IPS-20b (cell line): ENCODE measurements around the gene MEIS3.
A peak's percentile ranks its signal among the peaks of the same experiment; 100 is the strongest.
"Not testable (repeated sequence)": the region's sequence is repeated elsewhere in the genome, so short reads cannot be mapped to it uniquely, and the experiment has no call there.

Experiments
- H3K27ac ChIP-seq: one replicate; pipeline ENCODE4 v1.5.1; 2013; ENCODE audit warnings: low read length
- H3K27me3 ChIP-seq: 2 replicates; pipeline ENCODE4 v1.6.1; 2013; ENCODE audit warnings: mild to moderate bottlenecking, low read length, inconsistent platforms; ENCODE audit not compliant: insufficient read depth
- H3K36me3 ChIP-seq: 2 replicates; pipeline ENCODE4 v1.6.1; 2013; ENCODE audit warnings: low read depth, mild to moderate bottlenecking, inconsistent platforms, low read length, moderate library complexity; ENCODE audit not compliant: insufficient read depth
- H3K4me1 ChIP-seq: 2 replicates; pipeline ENCODE4 v1.6.1; 2013; ENCODE audit warnings: mild to moderate bottlenecking, control low read depth, inconsistent platforms, low read length, moderate library complexity; ENCODE audit not compliant: insufficient read depth
- H3K4me3 ChIP-seq: 2 replicates; pipeline ENCODE4 v1.5.1; 2013; ENCODE audit warnings: mild to moderate bottlenecking, low read length, inconsistent platforms
- H3K9ac ChIP-seq: 2 replicates; pipeline ENCODE4 v1.6.1; 2013; ENCODE audit warnings: low read depth, mild to moderate bottlenecking, inconsistent platforms, low read length, moderate library complexity
- H3K9me3 ChIP-seq: 2 replicates; pipeline ENCODE4 v1.6.1; 2013; ENCODE audit warnings: mild to moderate bottlenecking, low read depth, low read length, inconsistent platforms; ENCODE audit not compliant: insufficient read depth

The MEIS3 gene

GRCh38 chr19:47421844-47422395, 2.6 kb upstream of the MEIS3 start:
- Histone ChIP-seq H3K36me3 (no peaks in the 10 kb centered on the region), H3K4me3 (peak overlapping the region; percentile 66; the same call in 1 of the 2 replicates), H3K9ac (no peak overlapping the region), H3K9me3 (no peaks in the 10 kb centered on the region), H3K27me3 (peaks cover 79% of the 10 kb centered on the region), H3K4me1 (peaks cover 28% of the 10 kb centered on the region; the same call in 1 of the 2 replicates), H3K27ac (no peak overlapping the region)

DNA sequence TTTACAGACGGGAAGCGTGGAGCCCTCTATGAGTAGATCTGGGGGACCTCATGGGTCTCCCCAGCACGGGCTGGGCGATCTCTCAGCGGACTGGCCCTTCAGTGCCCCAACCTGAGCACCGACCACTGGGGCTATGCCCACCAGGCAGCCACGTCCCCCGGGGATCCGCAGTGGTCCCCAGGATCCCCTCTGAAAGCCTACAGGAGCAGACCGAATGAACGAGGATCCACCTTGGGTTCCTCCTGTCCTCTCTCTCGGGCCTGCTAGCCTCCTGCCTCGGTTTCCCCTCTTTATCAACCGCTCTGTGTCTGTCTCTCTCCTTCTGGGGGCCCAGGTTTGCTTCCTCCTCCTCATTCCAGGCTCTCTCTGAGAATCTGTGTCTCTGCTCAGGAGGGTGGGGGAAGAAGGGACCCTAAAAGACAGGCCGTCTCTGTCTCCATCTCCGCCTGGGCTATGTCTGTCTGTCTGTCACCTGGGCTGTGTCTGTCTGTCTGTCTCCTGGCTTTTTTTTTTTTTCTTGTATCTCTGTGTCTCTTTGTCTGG, 2.0 kb upstream of the MEIS3 start:
- Histone ChIP-seq H3K27me3 (peaks cover 80% of the 10 kb centered on the region), H3K9me3 (no peaks in the 10 kb centered on the region), H3K9ac (peak overlapping the region; percentile 24; the same call in 1 of the 2 replicates), H3K27ac (no peak overlapping the region), H3K36me3 (no peaks in the 10 kb centered on the region), H3K4me1 (peaks cover 28% of the 10 kb centered on the region; the same call in 1 of the 2 replicates), H3K4me3 (peak overlapping the region; percentile 66; the same call in 1 of the 2 replicates)

GRCh38 chr19:47419789-47420188, 462 bp upstream of the MEIS3 start:
- Histone ChIP-seq H3K9ac (no peak overlapping the region), H3K4me3 (peak overlapping the region; percentile 66; the same call in 1 of the 2 replicates), H3K27me3 (peaks cover 84% of the 10 kb centered on the region), H3K27ac (no peak overlapping the region), H3K4me1 (peaks cover 28% of the 10 kb centered on the region; the same call in 1 of the 2 replicates), H3K36me3 (no peaks in the 10 kb centered on the region), H3K9me3 (no peaks in the 10 kb centered on the region)

- H3K27me3 ChIP-seq: peaks cover 80% of the 10 kb centered on the region
- H3K27ac ChIP-seq: no peak overlapping the region
- no peaks in the 10 kb centered on the region for H3K9me3 ChIP-seq
- H3K36me3 ChIP-seq: peaks cover 6% of the 10 kb centered on the region; the same call in 1 of the 2 replicates
- H3K9ac ChIP-seq: peak overlapping the region; percentile 53
- H3K4me3 ChIP-seq: peak overlapping the region; percentile 66
- peaks cover 28% of the 10 kb centered on the region; the same call in 1 of the 2 replicates for H3K4me1 ChIP-seq
Measured at GRCh38 chr19:47418692-47419029, 666 bp downstream of the MEIS3 start.

DNA sequence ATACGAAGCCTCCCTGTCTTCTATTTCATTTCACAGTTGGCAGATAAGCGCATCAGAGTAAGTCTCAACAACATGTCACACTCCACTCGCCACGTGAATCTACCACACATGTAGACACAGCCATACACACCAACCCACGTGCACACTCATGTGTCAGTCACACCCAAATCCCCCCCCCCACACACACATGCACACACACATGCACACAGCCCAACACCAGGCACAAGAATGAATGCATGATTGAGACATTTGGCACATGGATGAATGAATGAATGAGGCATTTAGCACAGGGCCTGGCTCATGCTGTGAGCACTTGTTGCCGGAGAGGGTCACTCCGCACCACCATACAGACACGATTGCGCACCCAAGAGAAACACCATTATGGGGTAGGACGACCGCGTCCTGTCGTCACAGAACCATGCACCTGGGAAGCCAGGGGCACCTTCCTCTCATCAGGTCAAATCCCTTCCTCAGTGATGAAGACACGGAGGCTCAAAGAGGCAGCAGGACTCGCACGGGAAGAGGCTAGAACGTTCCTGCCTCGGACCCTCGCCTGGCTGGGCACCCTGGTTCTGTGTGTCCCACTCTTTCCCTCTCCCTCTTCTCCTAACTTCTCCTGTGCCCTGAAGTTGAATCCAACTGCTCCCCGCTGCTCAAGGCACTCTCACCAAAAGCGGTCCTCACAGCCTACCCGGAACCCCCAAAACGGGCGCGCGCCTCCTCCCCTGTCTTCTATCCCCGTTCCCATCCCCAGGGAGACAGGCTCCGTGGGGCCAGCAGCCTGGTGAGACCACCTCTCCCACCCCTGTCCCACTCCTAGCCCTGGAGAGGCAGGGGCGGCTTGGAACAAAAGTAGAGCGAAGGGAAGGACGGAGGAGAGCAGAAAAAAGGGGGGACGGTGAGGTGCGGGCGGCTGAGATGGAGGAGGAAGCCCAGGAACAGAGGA, 1.3 kb downstream of the MEIS3 start:
- Histone ChIP-seq H3K27me3 (peaks cover 74% of the 10 kb centered on the region), H3K27ac (no peak overlapping the region), H3K9me3 (no peaks in the 10 kb centered on the region), H3K9ac (peak overlapping the region; percentile 53), H3K4me3 (peak overlapping the region; percentile 66), H3K36me3 (peaks cover 6% of the 10 kb centered on the region; the same call in 1 of the 2 replicates), H3K4me1 (peaks cover 28% of the 10 kb centered on the region; the same call in 1 of the 2 replicates)

DNA sequence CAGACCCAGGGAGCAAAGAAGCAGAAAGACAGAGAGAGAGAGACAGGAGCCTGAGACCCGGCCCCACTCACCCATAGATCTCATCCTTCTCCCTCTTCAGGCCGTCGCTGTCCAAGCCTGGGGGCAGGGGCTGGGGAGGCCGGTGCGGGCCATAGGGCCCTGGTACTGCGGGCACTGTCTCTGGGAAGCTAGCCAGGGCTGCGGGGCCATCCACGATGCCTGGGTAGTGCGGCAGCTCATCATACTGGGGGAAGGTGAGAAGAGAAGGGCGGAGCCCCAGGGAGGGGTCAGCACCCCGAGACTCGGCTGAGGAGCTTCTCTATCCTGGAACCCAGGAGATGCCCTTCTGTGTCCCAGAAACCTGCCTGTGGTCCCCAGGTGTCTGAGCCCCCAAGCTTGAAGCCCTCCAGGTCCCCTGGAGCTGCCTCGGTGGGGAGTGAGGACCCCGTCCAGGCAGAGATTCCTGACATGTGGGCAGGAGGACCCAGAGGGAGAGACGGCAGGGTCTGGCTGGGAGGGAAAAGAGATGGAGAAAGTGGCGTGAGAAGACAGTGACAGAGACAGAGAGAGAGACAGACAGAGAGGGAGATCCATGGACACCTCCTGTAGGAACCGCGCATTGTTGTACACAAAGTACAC, 2.1 kb downstream of the MEIS3 start:
- Histone ChIP-seq H3K4me1 (peaks cover 25% of the 10 kb centered on the region; the same call in 1 of the 2 replicates), H3K9me3 (no peaks in the 10 kb centered on the region), H3K4me3 (peak overlapping the region; percentile 66), H3K36me3 (peaks cover 6% of the 10 kb centered on the region; the same call in 1 of the 2 replicates), H3K27me3 (peaks cover 66% of the 10 kb centered on the region), H3K27ac (no peak overlapping the region), H3K9ac (no peak overlapping the region)

DNA sequence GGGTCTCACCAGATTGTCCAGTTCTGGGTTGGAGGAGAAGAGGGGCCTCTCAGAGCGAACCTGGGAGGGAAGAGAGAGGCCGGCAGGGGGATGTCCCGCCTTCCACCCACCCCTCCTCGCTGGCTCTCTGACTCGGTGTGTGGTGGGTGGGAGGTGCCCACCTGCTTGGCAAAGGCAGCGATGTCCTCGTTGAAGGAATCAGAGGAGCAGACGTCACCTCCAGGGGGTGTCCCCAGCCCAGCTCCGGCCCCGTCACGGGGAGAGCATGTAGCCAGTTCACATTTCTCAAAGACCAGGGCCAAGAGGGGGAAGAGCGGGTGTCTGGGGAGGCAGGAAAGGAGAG, 2.7 kb downstream of the MEIS3 start:
- H3K36me3 ChIP-seq: peaks cover 6% of the 10 kb centered on the region; the same call in 1 of the 2 replicates
- peaks cover 60% of the 10 kb centered on the region for H3K27me3 ChIP-seq
- H3K4me1 ChIP-seq: peaks cover 22% of the 10 kb centered on the region; the same call in 1 of the 2 replicates
- no peak overlapping the region for H3K27ac ChIP-seq
- H3K9me3 ChIP-seq: no peaks in the 10 kb centered on the region
- H3K4me3 ChIP-seq: peak overlapping the region; percentile 66; the same call in 1 of the 2 replicates
- H3K9ac ChIP-seq: no peak overlapping the region

DNA sequence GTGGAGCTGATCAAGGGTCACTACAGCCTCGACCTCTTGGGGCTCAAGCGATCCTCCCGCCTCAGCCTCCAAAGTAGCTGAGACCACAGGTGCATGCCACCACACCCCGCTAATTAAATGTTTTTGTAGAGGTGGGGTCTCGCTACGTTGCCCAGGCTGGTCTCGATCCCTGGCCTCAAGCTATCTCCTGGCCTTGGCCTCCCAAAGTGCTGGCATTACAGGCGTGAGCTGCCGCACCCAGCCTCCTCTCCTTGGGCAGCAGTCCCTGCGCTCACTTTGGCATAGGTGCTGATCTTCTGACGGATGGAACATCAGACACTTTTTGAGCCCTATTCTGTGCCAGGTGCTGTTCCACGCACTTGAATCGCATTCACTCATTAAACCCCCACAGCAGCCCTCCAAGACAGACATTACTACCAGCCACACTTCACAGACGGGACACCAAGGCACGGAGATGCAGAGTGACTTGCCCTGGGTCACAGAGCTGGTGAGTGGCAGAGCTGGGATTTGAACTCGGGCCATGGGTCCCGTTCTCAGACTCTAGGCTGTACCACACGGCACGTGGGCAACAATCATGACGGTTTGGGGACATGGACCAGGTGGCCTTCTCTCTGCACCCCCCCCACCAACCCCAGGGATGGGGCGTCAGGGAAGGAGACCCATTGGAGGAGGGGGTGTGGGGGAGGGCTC, 3.2 kb downstream of the MEIS3 start:
- Histone ChIP-seq H3K9ac (no peak overlapping the region), H3K4me3 (no peak overlapping the region), H3K27ac (no peak overlapping the region), H3K36me3 (peaks cover 6% of the 10 kb centered on the region; the same call in 1 of the 2 replicates), H3K27me3 (peaks cover 54% of the 10 kb centered on the region), H3K9me3 (no peaks in the 10 kb centered on the region), H3K4me1 (peaks cover 17% of the 10 kb centered on the region; the same call in 1 of the 2 replicates)

GRCh38 chr19:47414469-47414868, 4.9 kb downstream of the MEIS3 start:
- Histone ChIP-seq H3K27ac (no peak overlapping the region), H3K27me3 (peaks cover 38% of the 10 kb centered on the region), H3K4me3 (no peak overlapping the region), H3K4me1 (peaks cover 11% of the 10 kb centered on the region; the same call in 1 of the 2 replicates), H3K9me3 (no peaks in the 10 kb centered on the region), H3K9ac (no peak overlapping the region), H3K36me3 (peaks cover 6% of the 10 kb centered on the region; the same call in 1 of the 2 replicates)

GRCh38 chr19:47413941-47414340, 5.4 kb downstream of the MEIS3 start:
- H3K27me3 ChIP-seq: peaks cover 35% of the 10 kb centered on the region
- no peak overlapping the region for H3K27ac ChIP-seq
- H3K36me3 ChIP-seq: peaks cover 6% of the 10 kb centered on the region; the same call in 1 of the 2 replicates
- H3K4me1 ChIP-seq: peaks cover 11% of the 10 kb centered on the region; the same call in 1 of the 2 replicates
- H3K9me3 ChIP-seq: no peaks in the 10 kb centered on the region
- no peak overlapping the region for H3K4me3 ChIP-seq
- H3K9ac ChIP-seq: no peak overlapping the region

DNA sequence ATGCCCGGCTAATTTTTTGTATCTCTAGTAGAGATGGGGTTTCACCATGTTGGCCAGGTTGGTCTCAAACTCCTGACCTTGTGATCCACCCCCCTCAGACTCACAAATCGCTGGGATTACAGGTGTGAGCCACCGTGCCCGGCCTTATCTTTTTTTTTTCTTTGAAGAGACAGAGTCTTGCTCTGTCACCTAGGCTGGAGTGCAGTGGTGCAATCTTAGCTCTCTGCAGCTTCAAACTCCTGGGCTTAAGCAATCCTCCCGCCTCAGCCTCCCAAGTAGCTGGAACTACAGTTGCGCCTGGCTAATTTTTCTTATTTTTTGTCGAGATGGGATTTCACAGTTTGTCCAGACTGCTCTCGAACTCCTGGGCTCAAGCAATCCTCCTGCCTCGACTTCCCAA, 7.6 kb downstream of the MEIS3 start:
- H3K9ac ChIP-seq, H3K4me3 ChIP-seq, H3K4me1 ChIP-seq, H3K27ac ChIP-seq, H3K36me3 ChIP-seq, H3K9me3 ChIP-seq: not testable (repeated sequence)
- peaks cover 12% of the 10 kb centered on the region; the same call in 1 of the 2 replicates for H3K27me3 ChIP-seq
